ENCODE results near the gene PLCH1. TPM values are rescaled to one million over a fixed set of nuclear protein-coding genes. Genes with fewer than 3 reads are reported as not detected.

The PLCH1 gene
- total and polyA plus RNA-seq, 2 of the 8 experiments (the other 6 are each of a cell fraction or from before 2014, with no cell fraction given): 5.8 to 17.2 TPM

DNA sequence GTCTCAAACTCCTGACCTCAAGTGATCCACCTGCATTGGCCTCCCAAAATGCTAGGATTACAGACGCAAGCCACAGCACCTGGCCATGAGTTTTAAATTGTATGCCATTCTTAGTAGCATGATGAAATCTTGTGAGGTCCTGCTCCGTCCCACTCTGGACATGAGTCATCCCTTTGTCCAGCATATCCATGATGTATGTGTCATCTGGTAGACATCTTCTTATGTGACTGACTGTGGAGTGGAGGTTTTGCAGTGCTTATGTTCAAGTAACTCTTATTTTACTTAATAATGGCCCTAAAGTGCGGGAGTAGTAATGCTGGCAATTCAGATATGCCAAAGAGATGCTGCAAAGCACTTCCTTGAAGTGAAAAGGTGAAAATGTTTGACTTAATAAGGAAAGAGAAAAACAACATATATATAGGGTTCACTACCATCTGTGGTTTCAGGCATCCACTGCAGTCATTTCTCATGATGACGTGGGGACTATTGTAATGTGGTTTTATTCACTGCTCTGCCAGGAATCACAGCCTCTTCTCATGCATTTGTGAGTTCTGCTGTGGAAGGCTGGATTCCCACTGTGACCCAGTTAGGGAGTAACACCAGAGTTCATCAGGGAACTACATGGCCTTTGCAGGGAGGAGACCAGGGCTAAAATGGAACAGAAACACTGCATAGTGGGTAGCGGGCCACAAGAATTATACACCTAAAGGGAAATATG is 246.8 kb downstream of the PLCH1 start:
- no peak overlapping the region for H3K4ac ChIP-seq (replicated peaks; ENCODE audit: insufficient read length, low read depth, low read length)
- CTCF ChIA-PET (ENCODE audit: partially characterized antibody): no interaction called here
- H3K4me2 ChIP-seq (ENCODE audit: insufficient read depth in 1 of 2, low read depth in 2 of 2, low read length in 2 of 2): no peak overlapping the region
- POLR2A ChIA-PET (ENCODE audit: partially characterized antibody): no interaction called here
- no peaks in the 10 kb centered on the region for H4K20me1 ChIP-seq (replicated peaks in 1 of 2; ENCODE audit: control insufficient read depth in 1 of 2, insufficient read depth in 2 of 2, low read length in 2 of 2)
- no peak overlapping the region for H2BK120ac ChIP-seq (replicated peaks; ENCODE audit: low read depth, low read length)
- H4K5ac ChIP-seq (ENCODE audit: insufficient read length, low read depth, low read length): no peak overlapping the region
- DNase-seq (ENCODE audit: low read depth in 1 of 2, low spot score in 2 of 2) (no peak), FAIRE-seq (peak; percentile 28)
- no peak overlapping the region for H3K14ac ChIP-seq (ENCODE audit: insufficient read length)
- TF ChIP-seq RXRA (IDR thresholded peaks at IDR 0.05; ENCODE audit: insufficient read depth, low read depth, low read length) (no peak), RFX5 (IDR thresholded peaks at IDR 0.05; ENCODE audit: borderline replicate concordance, low read depth, low read length) (no peak), NRF1 (IDR thresholded peaks at IDR 0.05; ENCODE audit: low read depth, low read length) (no peak)
- H4K8ac ChIP-seq (ENCODE audit: extremely low read depth, insufficient read depth, low read length): no peak overlapping the region
- H2BK12ac ChIP-seq (ENCODE audit: low read depth, low read length): no peak overlapping the region
- no peaks in the 10 kb centered on the region for H3K9me3 ChIP-seq (ENCODE audit: insufficient read depth in 2 of 2, low read depth in 1 of 2, low read length in 1 of 2)
- no peaks in the 10 kb centered on the region for H3K27me3 ChIP-seq (replicated peaks in 1 of 4; ENCODE audit: control insufficient read depth in 3 of 4, extremely low read depth in 1 of 4, insufficient read depth in 3 of 4, low read length in 3 of 4)
- H3K23me2 ChIP-seq (ENCODE audit: low read depth, low read length): no peaks in the 10 kb centered on the region
- no peak overlapping the region for H2BK5ac ChIP-seq (ENCODE audit: low read depth, low read length)
- no peak overlapping the region for H2BK20ac ChIP-seq (ENCODE audit: low read length)
- no peak overlapping the region for H3K56ac ChIP-seq (replicated peaks; ENCODE audit: insufficient read length, low read depth, low read length)
- no peak overlapping the region for H4K91ac ChIP-seq (replicated peaks; ENCODE audit: insufficient read length, low read length)
- no peak overlapping the region for H3K27ac ChIP-seq (ENCODE audit: low read depth, low read length)
- H2AK5ac ChIP-seq (ENCODE audit: low read depth, low read length): no peak overlapping the region
- H2BK15ac ChIP-seq (ENCODE audit: low read length): no peak overlapping the region
- no peaks in the 10 kb centered on the region for H3K79me1 ChIP-seq (ENCODE audit: low read depth, low read length)
- WGBS, 2 experiments (ENCODE audit: extremely low coverage in 1 of 2, insufficient coverage in 1 of 2, insufficient read length in 1 of 2, insufficient replicate concordance in 2 of 2, low coverage in 1 of 2, low lambda C conversion rate in 2 of 2, missing lambda C conversion rate in 1 of 2): 85% methylated on average over 5 of the region's 5 CpGs; no CpG with 5 or more reads in 1 of the 2 experiments
- H2AFZ ChIP-seq (ENCODE audit: low read length): no peak overlapping the region
- H3K79me2 ChIP-seq (ENCODE audit: control insufficient read depth in 1 of 2, insufficient read depth in 2 of 2, low read length in 2 of 2): no peaks in the 10 kb centered on the region
- H3K4me3 ChIP-seq (ENCODE audit: extremely low read depth in 1 of 4, insufficient read depth in 2 of 4, low read depth in 3 of 4, low read length in 4 of 4): no peak overlapping the region
- no peaks in the 10 kb centered on the region for H3K4me1 ChIP-seq (replicated peaks in 1 of 4; ENCODE audit: control insufficient read depth in 3 of 4, insufficient read depth in 4 of 4, low read length in 3 of 4)
- no peak overlapping the region for H3K9ac ChIP-seq (replicated peaks in 1 of 4; ENCODE audit: extremely low read depth in 1 of 4, low read depth in 3 of 4, low read length in 3 of 4)
- peaks cover 0 to 4% (median 2%) of the 10 kb centered on the region in 4 experiments; a peak in 2 of 8 replicates for H3K36me3 ChIP-seq (ENCODE audit: control insufficient read depth in 2 of 4, insufficient read depth in 4 of 4, low read length in 3 of 4)
- no peak overlapping the region for H3K23ac ChIP-seq (ENCODE audit: insufficient read length)
- H3K18ac ChIP-seq (ENCODE audit: extremely low read depth, low read length): no peak overlapping the region

Data from H1 (cell line).